ENCODE data around the gene SEMA3A.

- no peak for TF ChIP-seq CTCF (IDR thresholded peaks at IDR 0.05)
- no peak for TF ChIP-seq POLR2A (IDR thresholded peaks at IDR 0.05)
Observed at GRCh38 chr7:83921271-83921940, 273.2 kb downstream of the SEMA3A start.
